ENCODE data around the gene PHLPP1. TPM values are rescaled to one million over a fixed set of nuclear protein-coding genes. Genes with fewer than 3 reads are reported as not detected.
A peak's percentile ranks its signal among the peaks of the same experiment; 100 is the strongest.

The PHLPP1 gene
- total RNA-seq, 2 donors from 2014 or later = 8.6 to 20.8 TPM

- H3K36me3 ChIP-seq (replicated peaks in 1 of 2; ENCODE audit: insufficient read depth in 1 of 2, low read depth in 2 of 2) = no peaks in the 10 kb centered on the region
- 30 to 34% methylated on average over 2 of the region's 2 CpGs for WGBS, 2 donors
- no peak for TF ChIP-seq CTCF (IDR thresholded peaks at IDR 0.05)
- no peak for TF ChIP-seq POLR2A (IDR thresholded peaks at IDR 0.05)
- ATAC-seq = no peak
- H3K4me1 ChIP-seq = no peaks in the 10 kb centered on the region
- H3K27me3 ChIP-seq = no peaks in the 10 kb centered on the region
- H3K27ac ChIP-seq = no peak overlapping the region
- no peaks in the 10 kb centered on the region for H3K9me3 ChIP-seq
- H3K4me3 ChIP-seq = no peak overlapping the region
- intact Hi-C loops (cut with DNase I) = no loop called here
- DNase-seq = no peak
Measured at GRCh38 chr18:62933261-62933887, 218.0 kb downstream of the PHLPP1 start.

- H3K9me3 ChIP-seq = no peaks in the 10 kb centered on the region
- DNase-seq (no peak), ATAC-seq (no peak)
- 82 to 86% methylated on average over 3 of the region's 3 CpGs for WGBS, 2 donors
- no peak overlapping the region for H3K4me3 ChIP-seq
- H3K4me1 ChIP-seq = no peaks in the 10 kb centered on the region
- no peaks in the 10 kb centered on the region for H3K36me3 ChIP-seq (replicated peaks in 1 of 2; ENCODE audit: insufficient read depth in 1 of 2, low read depth in 2 of 2)
- TF ChIP-seq CTCF (IDR thresholded peaks at IDR 0.05) (no peak), POLR2A (IDR thresholded peaks at IDR 0.05) (no peak)
- H3K27me3 ChIP-seq = no peaks in the 10 kb centered on the region
- intact Hi-C loops (cut with DNase I) = no loop called here
- H3K27ac ChIP-seq = no peak overlapping the region
Measured at GRCh38 chr18:62935994-62936393, 220.7 kb downstream of the PHLPP1 start.

- H3K4me1 ChIP-seq = no peaks in the 10 kb centered on the region
- 63 to 75% methylated on average over 2 of the region's 2 CpGs for WGBS, 2 donors
- no peak for DNase-seq
- H3K36me3 ChIP-seq (replicated peaks in 1 of 2; ENCODE audit: insufficient read depth in 1 of 2, low read depth in 2 of 2) = no peaks in the 10 kb centered on the region
- no peak for ATAC-seq
- H3K27ac ChIP-seq = peak overlapping the region in 2 of 4 donors; percentile 0 to 18
- no peaks in the 10 kb centered on the region for H3K9me3 ChIP-seq
- no peaks in the 10 kb centered on the region for H3K27me3 ChIP-seq
- no peak for TF ChIP-seq CTCF (IDR thresholded peaks at IDR 0.05)
- no peak for TF ChIP-seq POLR2A (IDR thresholded peaks at IDR 0.05)
- intact Hi-C loops (cut with DNase I) = no loop called here
- no peak overlapping the region for H3K4me3 ChIP-seq
Measured at GRCh38 chr18:62937065-62937464, 221.7 kb downstream of the PHLPP1 start.

GRCh38 chr18:62938006-62938405 lies 222.7 kb downstream of the PHLPP1 start:
- Histone ChIP-seq H3K27me3 (no peaks in the 10 kb centered on the region), H3K36me3 (replicated peaks in 1 of 2; ENCODE audit: insufficient read depth in 1 of 2, low read depth in 2 of 2) (no peaks in the 10 kb centered on the region), H3K4me3 (no peak overlapping the region), H3K27ac (peak overlapping the region in 1 of 4 donors; percentile 0), H3K9me3 (no peaks in the 10 kb centered on the region), H3K4me1 (no peaks in the 10 kb centered on the region)
- TF ChIP-seq POLR2A (IDR thresholded peaks at IDR 0.05) = no peak
- no peak for TF ChIP-seq CTCF (IDR thresholded peaks at IDR 0.05)
- WGBS, 2 donors = 44 to 81% methylated on average over 1 of the region's 1 CpG
- ATAC-seq = no peak
- DNase-seq = no peak
- intact Hi-C loops (cut with DNase I) = no loop called here

- Histone ChIP-seq H3K27me3 (no peaks in the 10 kb centered on the region), H3K4me3 (no peak overlapping the region), H3K27ac (no peak overlapping the region), H3K9me3 (no peaks in the 10 kb centered on the region), H3K36me3 (replicated peaks in 1 of 2; ENCODE audit: insufficient read depth in 1 of 2, low read depth in 2 of 2) (no peaks in the 10 kb centered on the region), H3K4me1 (no peaks in the 10 kb centered on the region)
- TF ChIP-seq CTCF (IDR thresholded peaks at IDR 0.05) = no peak
- intact Hi-C loops (cut with DNase I) = no loop called here
- ATAC-seq (no peak), DNase-seq (no peak)
Measured at GRCh38 chr18:62938487-62938886, 223.1 kb downstream of the PHLPP1 start.
